Stimulated activated CD4-positive, alpha-beta T cell treated with anti-CD3 and anti-CD28 coated beads, TNF-alpha, amount 100 ng/mL, for 24 hours (primary cell): ENCODE data around the gene TRHDE.

Source experiments
- DNase-seq, 3 experiments: peaks; one replicate each; pipeline ENCODE4 v3.0.0-alpha.2; 2020; ENCODE audit warnings: low read depth in 3 of 3

TRHDE gene

DNA sequence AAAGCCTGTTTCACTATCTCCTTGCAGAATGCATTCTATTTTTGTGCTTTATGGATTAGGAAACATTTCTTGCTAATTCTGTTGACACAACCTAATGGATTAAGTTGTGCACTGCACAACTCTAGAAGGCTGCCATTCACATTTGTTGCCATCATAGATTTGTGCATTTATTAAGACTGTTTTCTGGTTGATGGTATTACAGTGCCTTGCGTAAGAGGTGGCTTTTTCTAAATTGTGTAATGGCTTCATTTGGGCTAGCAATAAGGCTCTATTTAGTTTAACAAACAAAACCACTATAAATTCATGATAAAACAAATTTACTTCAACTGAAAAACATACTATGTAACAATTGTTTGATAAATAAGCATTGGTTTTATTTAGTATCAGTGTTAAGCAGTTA is 175.9 kb downstream of the TRHDE start:
- DNase-seq = no peak

DNA sequence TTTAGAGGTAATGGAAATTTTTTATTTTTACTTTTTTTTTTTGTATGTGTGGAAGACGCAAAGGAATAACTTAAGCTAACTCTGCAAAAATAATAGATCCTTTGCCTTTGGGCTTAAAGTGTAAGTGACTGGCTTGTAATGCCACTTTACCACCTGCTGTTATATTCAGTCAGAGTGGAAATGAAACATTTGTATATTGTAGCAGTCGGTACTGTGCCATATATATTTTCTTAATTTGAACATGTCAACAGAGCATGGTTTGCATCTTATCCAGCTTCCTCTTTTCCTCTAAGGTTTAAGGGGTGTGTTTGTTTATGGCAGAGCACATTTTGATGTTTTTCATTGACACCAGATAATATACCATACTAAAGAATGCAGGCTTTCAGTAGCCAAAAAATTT is 176.6 kb downstream of the TRHDE start:
- no peak for DNase-seq

DNA sequence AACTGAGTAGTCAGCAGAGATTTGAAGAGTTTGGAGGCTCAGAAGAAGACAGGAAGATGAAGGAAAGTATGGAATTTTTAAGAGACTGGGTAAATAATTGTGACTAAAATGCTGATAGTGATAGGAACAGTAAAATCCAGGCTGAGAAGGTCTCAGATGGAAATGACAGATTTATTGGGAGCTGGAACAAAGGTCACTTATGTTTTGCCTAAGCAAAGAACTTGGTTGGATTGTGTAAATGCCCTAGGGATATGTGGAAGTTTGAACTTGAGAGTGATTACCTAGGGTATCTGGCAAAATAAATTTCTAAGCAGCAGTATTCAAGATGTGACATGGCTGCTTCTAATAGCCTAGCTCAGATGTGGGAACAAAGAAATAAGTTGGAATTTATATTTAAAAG is 180.9 kb downstream of the TRHDE start:
- no peak for DNase-seq

DNA sequence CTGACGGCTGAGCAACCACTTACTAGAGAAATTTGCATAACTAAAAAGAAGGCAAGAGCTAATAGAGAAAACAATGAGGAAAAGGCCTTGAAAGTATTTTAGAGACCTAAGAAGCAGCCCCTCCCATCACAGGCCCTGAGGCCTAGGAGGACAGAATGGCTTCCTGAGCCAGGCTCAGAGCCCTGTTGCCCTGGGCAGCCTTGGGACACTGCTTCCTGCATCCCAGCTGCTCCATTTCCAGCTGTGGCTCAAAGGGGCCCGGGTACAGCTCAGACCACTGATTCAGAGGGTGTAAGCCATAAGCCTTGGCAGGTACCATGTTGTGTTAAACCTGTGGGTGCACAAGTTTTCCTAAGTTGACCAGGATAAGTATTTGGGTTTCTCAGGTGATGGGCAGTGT is 181.4 kb downstream of the TRHDE start:
- DNase-seq = no peak

DNA sequence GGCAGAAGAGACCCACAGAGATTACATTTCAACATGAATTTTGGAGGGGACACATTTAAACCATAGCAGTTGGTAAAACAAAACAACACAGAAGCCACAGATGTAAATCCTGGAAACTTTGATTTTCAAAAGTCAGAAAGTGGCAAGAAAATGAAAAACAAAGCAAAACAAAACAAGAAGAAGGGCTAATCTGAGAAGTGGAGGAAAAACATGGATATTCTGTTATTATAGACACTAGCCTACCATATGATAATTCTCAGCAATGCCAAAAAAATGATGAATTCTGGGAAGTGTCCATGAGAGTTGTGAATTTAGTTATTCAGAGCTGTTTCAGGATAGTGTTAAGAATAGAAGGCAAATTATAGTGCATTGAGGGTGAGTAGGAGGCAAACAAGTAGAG is 192.3 kb downstream of the TRHDE start:
- DNase-seq = no peak

DNA sequence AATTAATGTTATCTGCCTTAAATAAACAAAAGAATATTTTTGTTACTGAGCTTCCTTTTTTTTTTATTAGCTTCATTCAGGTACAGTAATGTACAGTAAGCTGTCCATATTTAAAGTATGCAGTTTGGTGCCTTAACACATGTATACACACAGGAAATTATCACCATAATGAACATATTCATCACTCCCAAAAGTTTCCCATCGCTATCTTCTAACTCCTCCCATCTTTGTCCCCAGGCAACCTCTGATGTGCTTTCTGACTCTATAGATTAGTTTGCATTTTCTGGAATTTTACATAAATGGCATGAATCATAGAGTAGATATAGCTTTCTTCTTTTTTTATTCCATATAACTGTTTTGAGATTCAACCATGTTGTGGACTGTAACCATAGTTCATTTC is 193.0 kb downstream of the TRHDE start:
- no peak for DNase-seq

DNA sequence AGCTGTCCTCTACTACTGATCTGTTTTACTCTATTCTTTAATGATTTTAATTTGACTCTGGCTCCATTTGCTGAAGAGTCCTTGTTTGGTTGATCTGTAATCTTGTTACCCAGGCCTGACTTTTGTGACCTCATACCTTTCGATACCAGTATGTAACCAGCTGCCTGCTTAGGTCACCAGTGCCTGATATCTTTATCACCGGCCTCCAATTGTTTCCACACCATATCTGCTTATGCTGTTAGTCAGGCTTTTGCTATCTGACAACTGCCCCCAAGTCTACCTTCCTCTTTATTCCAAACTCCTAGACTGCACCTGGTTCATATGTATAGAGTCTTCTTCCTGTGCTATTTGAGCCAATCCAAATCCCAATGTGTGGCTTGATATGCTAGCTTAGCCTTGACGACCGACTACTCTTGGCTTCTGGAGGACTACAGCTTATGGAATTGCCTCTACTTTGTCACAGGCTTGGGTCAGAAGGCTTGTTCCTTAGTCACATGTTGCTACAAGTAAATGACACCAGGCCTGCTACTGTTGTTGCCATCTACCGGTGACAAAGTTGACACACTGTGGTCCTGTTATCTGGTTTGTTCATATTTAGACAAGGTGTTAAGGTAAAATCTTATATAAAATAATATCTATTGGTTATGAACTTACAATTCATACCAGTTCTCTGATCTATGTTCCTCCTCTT is 193.9 kb downstream of the TRHDE start:
- no peak for DNase-seq

DNA sequence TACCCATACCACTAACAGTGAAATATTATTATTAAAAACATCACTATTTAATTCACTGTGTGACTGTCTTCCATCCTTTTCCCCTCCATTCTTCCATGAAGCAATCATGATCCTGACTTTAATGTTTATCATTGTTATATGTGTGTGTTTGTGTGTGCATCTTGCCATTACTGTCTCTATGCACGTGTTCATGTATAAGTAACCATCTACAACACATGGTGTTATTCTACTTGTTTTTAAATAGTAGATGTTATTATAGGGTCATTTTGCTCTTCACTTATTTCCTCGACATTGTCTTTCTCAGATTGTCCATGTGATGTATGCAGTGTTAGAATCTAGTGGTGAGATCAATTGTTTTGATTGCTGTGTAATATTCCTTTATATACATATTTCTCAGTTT is 195.8 kb downstream of the TRHDE start:
- DNase-seq = no peak

DNA sequence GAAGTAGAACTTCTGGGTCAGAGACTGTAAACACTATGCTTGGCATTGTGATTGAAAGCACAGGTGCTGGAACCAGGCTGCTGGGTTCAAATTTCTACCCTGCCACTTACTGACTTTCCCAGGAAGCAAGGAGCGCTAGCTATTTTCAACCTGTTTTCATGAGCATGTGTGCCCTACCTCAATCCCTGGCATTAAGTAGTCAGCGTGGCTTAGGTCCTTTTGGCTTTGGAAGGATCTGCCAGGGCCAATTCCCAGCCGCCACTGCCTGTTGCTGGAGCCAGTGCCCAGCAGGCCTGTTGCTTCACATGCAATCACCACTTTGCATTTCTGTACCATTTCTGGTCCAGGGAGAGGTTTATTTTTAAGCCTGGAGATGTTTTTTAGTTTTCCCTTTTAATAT is 196.3 kb downstream of the TRHDE start:
- no peak for DNase-seq

DNA sequence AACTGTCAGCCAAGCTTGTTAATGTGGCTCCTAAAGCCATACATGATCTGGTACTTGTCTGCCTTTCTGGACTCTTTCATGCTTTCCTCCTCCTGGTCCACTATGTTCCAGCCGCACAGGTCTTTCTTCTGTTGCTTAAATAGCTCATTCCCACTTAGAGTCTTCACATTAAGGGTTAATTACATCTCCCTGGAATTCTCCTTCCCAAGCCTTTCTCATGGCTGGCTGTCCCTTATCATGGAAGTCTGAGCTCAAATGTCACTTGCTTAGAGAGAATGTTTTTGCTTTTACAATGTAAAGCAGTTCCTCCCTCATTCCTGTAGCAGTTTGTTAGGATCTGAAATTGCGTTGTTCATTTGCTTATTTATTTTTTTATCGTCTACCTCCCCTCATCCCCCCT is 199.6 kb downstream of the TRHDE start:
- DNase-seq = no peak

DNA sequence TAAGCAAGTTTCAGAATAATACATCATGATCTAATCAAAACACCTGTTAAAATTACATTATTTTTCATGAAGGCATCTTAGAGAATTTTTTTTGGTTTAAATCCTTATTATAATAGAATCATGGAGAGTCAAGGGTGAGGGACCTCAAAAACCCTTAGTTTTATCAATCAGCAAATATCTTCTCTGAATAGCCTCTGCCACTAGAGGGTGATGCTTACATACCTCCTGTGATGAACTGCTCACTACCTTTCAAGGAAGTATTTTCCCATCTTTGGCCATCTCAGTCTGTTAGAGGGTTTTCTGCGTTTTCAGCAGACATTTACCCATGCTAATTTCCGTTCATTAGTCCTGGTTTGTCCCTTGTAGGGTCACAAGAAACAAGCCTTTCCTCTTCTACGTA is 200.2 kb downstream of the TRHDE start:
- no peak for DNase-seq

DNA sequence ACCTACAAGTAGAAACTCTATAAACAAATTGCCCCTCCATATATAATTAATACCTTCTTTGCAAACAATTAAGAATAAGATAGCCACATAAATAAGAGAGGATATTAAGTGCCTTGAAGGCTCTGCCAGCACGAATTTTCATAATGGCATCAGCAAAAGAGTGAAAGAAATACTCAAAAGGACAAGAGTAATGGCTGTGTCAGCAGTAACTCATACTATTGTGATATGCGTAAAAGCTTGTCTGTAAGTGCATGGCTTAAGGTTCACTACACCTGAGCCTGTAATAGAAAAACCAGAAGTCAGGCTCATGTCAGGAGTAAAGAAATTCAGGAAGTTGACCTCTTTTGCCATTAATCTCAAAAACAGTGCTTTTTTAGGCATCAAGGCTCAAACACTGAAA is 204.1 kb downstream of the TRHDE start:
- DNase-seq = no peak

DNA sequence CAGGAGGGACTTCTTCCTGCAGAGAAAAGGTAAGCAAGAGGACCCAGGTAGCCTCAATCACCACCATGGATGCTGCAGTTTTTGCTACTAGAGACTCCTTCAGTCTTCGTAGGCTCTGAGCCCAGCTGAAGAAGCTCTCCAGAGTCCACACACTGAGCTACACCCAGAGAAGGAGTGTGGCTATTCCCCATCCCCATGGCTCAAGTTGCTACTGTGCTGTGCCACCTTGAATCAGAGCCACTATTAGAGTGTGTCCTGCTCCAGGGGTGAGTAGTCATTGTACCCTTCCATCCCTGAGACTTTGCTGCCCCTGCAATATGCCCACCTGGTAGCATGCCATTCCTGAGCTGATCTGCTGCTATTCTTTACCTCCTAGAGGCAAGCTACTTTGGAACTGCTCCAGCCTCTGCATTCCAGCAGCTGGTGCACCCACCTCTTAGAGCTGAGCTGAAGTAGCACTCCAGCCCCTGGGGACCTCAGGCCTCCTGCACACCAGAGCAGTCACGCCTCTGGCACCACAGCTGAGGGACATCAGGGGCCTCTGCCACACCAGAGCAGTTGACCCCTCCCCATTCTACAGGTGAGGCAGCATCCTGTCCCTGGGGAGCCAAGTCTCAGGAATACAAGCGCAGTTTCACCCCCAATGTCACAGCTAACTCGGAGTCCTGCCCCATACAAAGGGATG is 213.0 kb downstream of the TRHDE start:
- no peak for DNase-seq

DNA sequence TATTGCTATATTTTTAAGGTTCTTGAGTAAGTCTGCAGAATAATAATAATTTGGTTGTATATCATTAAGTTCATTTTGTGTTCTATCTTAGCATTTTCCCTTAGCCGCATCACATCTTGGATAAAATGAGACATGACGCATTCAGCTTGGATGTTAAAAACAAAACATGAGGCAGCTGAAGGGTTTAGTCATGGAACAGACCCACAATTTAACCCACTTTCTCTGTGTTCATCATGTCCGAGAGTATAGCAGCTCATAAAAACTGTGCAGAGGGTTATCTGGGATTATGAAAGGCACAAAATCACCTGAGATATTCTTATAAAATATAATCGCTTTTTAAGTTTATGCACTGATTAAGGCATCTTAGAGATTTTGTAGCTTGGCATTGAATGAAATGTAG is 219.3 kb downstream of the TRHDE start:
- no peak for DNase-seq

DNA sequence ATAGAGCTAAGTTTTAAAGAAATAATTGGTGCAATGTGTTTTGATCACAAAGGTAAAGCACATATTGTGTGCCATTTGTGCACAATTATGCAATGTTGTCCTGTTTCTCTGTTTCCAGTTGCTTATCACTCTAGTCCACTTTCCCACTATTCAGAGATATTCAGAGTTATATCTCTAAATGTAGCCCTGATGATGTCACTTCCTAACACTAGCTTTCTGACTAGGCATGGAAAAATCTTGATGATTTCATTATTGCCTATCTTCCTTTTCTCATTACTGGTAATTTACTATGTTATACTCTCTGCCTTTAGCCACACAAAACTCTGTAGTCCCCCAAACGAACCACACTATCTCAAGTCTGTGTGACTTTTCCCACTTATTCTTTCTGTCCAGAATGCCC is 221.2 kb downstream of the TRHDE start:
- DNase-seq = no peak

DNA sequence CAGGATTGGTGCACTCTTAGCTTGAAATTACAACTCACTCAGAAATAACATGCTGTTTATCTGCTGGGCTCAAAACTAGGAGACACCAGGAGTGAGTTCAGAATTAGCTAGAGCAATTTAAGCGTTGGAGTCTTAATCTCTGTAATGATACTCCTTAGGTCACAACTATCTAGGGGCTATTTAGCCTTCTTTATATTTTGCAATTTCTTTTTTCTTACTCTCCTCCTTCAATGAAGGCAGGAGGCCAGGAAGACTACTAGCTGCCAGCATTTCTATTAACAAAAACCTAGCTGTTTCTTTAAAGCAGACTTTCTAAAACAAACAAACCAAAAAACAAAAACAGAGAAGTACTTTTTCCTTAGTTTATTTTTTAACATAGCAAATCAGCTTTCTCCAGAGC is 226.2 kb downstream of the TRHDE start:
- DNase-seq = no peak

DNA sequence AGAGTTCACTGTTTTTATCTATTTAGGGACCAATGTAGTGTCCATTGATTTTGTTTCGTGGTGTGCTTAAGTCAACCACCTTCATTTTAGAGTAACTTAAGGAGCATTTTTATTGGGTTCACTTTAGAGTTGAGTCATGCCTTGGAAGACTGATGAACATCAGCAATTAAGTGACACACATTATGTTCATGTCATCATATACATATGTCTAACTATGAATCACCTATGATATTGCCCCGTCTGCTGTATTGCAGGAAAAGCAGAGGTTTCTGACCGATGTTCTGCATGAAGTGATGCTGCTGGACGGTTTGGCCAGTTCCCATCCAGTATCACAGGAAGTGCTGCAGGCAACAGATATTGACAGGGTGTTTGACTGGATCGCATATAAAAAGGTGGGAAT is 227.1 kb downstream of the TRHDE start:
- DNase-seq = no peak

DNA sequence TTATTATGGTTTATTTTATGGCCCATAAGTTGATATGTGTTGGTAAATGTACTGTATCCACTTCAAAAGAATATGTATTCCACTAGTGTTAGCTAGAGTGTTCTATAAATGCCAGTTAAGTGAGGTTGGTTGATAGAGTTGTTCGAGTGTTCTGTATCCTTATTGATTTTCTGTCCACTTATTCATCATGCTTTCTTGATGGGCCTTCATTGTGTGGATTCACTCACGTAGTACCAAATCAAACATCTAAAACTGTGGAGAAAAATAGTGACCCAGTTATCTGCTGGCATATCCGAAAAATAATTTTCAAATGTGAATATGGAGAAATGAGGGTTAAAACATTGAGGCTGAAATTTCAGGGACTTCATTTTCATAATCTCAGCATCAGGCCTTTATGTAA is 230.4 kb downstream of the TRHDE start:
- no peak for DNase-seq

DNA sequence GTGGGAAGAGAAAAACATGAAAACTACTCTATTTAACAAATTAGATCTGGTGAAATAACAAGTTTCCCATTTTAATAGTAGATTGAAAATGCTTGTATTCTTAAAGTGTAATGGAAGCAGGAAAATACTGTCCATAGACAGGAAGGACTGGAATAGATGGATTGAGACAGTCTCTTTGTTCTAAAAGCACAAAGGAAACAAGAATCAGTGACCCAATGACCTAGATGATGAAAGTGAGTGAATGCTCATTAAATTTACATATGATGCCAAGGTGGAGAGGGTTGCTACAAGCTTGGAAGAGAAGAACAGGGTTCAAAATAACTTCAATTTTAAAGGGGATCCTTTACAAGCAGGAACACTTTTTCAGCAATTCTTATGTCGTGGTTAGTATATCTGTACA is 233.1 kb downstream of the TRHDE start:
- no peak for DNase-seq

DNA sequence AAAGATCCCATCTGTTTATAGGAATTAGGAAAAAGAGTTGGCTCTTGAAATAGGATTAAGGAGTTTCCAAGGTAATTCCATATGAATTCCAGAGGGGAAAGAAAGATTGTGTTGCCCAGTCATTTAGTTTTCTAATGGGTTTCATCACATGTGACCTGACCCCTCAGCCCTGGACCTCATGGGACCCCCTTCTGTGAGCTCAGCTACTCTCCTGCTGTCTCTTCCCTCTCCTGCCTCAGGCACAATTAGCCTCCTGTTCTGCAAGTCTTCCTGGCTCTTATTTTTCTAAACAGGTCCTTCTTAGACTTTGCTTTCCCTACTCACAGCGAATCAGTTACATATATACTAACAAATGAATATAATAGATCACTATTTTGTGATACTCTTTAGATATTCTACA is 237.7 kb downstream of the TRHDE start:
- no peak for DNase-seq

DNA sequence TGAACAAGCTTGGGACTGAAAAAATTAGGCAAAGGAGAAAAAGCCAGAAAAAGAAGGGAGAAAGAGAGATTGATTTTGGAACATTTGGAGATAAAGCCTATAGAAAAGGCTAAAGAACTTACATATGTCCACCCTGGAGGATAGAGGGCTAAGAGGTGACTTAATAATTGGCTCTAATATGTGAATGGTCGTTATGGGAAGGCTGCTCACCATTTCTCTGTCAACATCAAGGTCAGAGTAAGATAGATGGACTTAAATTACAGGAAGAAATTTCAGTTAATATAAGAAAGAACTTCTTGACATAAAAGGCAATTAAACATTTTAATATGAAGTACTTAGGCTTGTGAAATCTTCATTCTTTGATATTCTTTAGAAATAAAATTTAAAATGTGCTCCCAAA is 238.6 kb downstream of the TRHDE start:
- no peak for DNase-seq

DNA sequence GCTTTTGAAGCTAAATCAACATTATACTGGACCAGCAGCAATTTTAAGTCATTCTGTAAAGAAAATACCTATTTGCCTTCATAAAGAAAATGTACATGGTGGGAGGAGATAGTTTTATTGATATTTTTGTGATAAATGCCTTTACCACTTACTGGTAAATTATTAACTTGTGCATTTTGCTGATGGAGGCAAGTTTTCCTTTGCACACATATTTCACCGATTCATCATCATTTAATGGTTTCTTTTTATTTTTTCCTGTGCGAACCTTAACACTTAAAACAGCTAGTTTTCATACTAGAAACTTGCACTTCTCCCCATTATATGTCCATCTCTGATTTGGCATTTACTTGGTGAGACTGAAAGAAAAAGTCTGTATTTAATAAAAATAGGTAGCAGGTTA is 239.3 kb downstream of the TRHDE start:
- no peak for DNase-seq

DNA sequence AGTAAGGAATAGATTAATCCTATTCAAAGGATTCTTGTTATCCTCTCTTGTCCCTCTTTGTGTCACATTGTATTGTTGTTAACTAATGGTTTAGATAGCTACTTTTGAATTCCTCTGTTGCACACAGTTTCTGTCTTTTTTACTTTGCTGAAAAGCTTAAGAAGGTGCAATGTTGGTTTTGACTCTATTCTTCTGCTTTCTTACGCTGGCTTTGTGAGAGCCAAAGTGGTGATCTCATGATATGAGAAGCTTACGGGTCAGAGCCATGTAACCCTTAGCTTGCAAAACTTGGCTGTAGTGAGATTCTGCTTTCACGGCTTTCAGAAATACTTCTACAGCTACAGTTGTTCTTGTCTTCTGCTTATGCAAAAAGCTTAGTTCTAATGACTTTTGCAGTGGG is 239.7 kb downstream of the TRHDE start:
- no peak for DNase-seq
